Neural cell (in vitro differentiated cells): ENCODE data around the gene SLC26A11. TPM values are rescaled to one million over a fixed set of nuclear protein-coding genes. Genes with fewer than 3 reads are reported as not detected.

Experiments used
- polyA plus RNA-seq: library from polyadenylated mRNA; depleted of rRNA; stranded (reverse); fragments of >200 nt; gene quantifications from 2 replicates; pipeline ENCODE4 v1.2.3, GENCODE V29; 2014

SLC26A11 gene
- polyA plus RNA-seq, 1 donor from 2014 or later: 18.6 TPM

Other genes starting within 250 kb of the SLC26A11 start
- gene TBC1D16, start 184.6 kb upstream of the SLC26A11 start, polyA plus RNA-seq: 19.8 and 29.5 TPM in 2 replicates
- gene CCDC40, start 183.8 kb upstream of the SLC26A11 start, polyA plus RNA-seq: 5.5 and 15.0 TPM in 2 replicates
- gene GAA, start 118.8 kb upstream of the SLC26A11 start, polyA plus RNA-seq: 58.9 and 67.6 TPM in 2 replicates
- 96.6 and 109 TPM in 2 replicates for gene EIF4A3, start 73.3 kb upstream of the SLC26A11 start, polyA plus RNA-seq
- 0.12 TPM in 1 of 2 replicates, not detected in the other for gene CARD14, start 50.4 kb upstream of the SLC26A11 start, polyA plus RNA-seq
- 8.0 and 9.3 TPM in 2 replicates for gene SGSH, start 94 bp upstream of the SLC26A11 start, polyA plus RNA-seq
- 1.4 and 1.5 TPM in 2 replicates for gene RNF213, start 40.4 kb downstream of the SLC26A11 start, polyA plus RNA-seq
- 31.2 and 40.6 TPM in 2 replicates for gene ENDOV, start 194.7 kb downstream of the SLC26A11 start, polyA plus RNA-seq